B cell (primary cell): ENCODE results near the gene EPHB1. TPM values are rescaled to one million over a fixed set of nuclear protein-coding genes. Genes with fewer than 3 reads are reported as not detected.

ENCODE experiments used
- ATAC-seq: fragments of 200-7000 bp; cut with Tn5 transposase; one replicate; pipeline ENCODE4 v1.10.0; 2021; ENCODE audit warnings: low read depth, mild to moderate bottlenecking, moderate number of reproducible peaks, moderate library complexity
- CTCF ChIA-PET: fragments of 350-600 bp; sonication (Branson Sonifier 250); formaldehyde crosslinking; loops from one replicate; lab custom pipeline; 2021; ENCODE audit warnings: antibody characterized with exemption, inconsistent platforms; lab: Charles Lee
- POLR2A ChIA-PET: fragments of 350-600 bp; sonication (Branson Sonifier 250); formaldehyde crosslinking; loops from one replicate; lab custom pipeline; 2021; ENCODE audit warnings: antibody characterized with exemption; lab: Charles Lee
- DNase-seq: peaks from one replicate; pipeline ENCODE4 v3.0.0; 2013
- H2AFZ ChIP-seq: 2 replicates; pipeline ENCODE4 v1.6.1; 2012; ENCODE audit warnings: mild to moderate bottlenecking, low read depth, low read length; ENCODE audit not compliant: insufficient read depth, poor library complexity, severe bottlenecking
- H3K27ac ChIP-seq, 2 donors: 1 replicate in 1 of 2; 2 replicates in 1 of 2; pipeline ENCODE4 v1.5.1; 2012 to 2013; ENCODE audit warnings: low read length in 2 of 2, mild to moderate bottlenecking in 2 of 2, moderate library complexity in 1 of 2
- H3K27me3 ChIP-seq, 4 experiments: fragments of 200-600 bp in 1 of 4; sonication (generic) in 1 of 4; replicated peaks in 1 of 4; 1 replicate in 2 of 4; 2 replicates in 2 of 4; pipeline versions ENCODE4 v1.6.1 to v1.7.0; 2013 to 2016; ENCODE audit warnings: low read length in 3 of 4, mild to moderate bottlenecking in 2 of 4, mixed read lengths in 1 of 4, moderate library complexity in 1 of 4; ENCODE audit not compliant: insufficient read depth in 4 of 4, control insufficient read depth in 3 of 4; ENCODE audit errors: control extremely low read depth in 1 of 4
- H3K36me3 ChIP-seq, 2 experiments: replicated peaks in 1 of 2; 1 replicate in 1 of 2; 2 replicates in 1 of 2; pipeline versions ENCODE4 v1.6.1 to v1.7.1; 2013; ENCODE audit warnings: low read length in 1 of 2; ENCODE audit not compliant: insufficient read depth in 2 of 2, control insufficient read depth in 1 of 2; ENCODE audit errors: control extremely low read depth in 1 of 2, extremely low read depth in 1 of 2
- H3K4me1 ChIP-seq, 2 donors: fragments of 200-600 bp in 1 of 2; sonication (generic) in 1 of 2; 1 replicate in 1 of 2; 2 replicates in 1 of 2; pipeline versions ENCODE4 v1.5.1 to v1.6.1; 2013 to 2017; ENCODE audit warnings: low read length in 2 of 2; ENCODE audit not compliant: control insufficient read depth in 2 of 2, insufficient read depth in 2 of 2
- H3K4me2 ChIP-seq: replicated peaks from 2 replicates; pipeline ENCODE3; 2012; ENCODE audit warnings: mild to moderate bottlenecking, low read depth, low read length; ENCODE audit not compliant: poor library complexity, severe bottlenecking
- H3K4me3 ChIP-seq, 5 experiments: fragments of 200-600 bp in 1 of 5; sonication (generic) in 1 of 5; 1 replicate in 3 of 5; 2 replicates in 2 of 5; pipeline versions ENCODE4 v1.5.1 to v1.7.0; 2011 to 2016; ENCODE audit warnings: low read length in 4 of 5, mild to moderate bottlenecking in 4 of 5, low read depth in 2 of 5, control low read depth in 1 of 5, moderate library complexity in 1 of 5; ENCODE audit not compliant: insufficient read depth in 1 of 5; ENCODE audit errors: control extremely low read depth in 1 of 5, extremely low read depth in 1 of 5
- H3K79me2 ChIP-seq: fragments of 200-600 bp; sonication (generic); one replicate; pipeline ENCODE4 v1.6.0; 2016; ENCODE audit warnings: low read length; ENCODE audit not compliant: control insufficient read depth, insufficient read depth
- H3K9ac ChIP-seq: fragments of 200-600 bp; sonication (generic); 2 replicates; pipeline ENCODE4 v1.6.1; 2017; ENCODE audit warnings: mild to moderate bottlenecking, low read length, moderate library complexity
- H3K9me3 ChIP-seq, 3 donors: one replicate each; pipeline versions ENCODE4 v1.6.1 to v1.7.1; 2013; ENCODE audit warnings: low read length in 2 of 3; ENCODE audit not compliant: control insufficient read depth in 2 of 3, insufficient read depth in 1 of 3; ENCODE audit errors: control extremely low read depth in 1 of 3
- H4K20me1 ChIP-seq: 2 replicates; pipeline ENCODE4 v1.6.0; 2012; ENCODE audit warnings: mild to moderate bottlenecking, low read length; ENCODE audit not compliant: insufficient read depth, control insufficient read depth, poor library complexity, severe bottlenecking
- H3K27ac Mint-ChIP-seq: one replicate; pipeline ENCODE4 v1.8.0; 2021; ENCODE audit warnings: mixed read lengths
- H3K27me3 Mint-ChIP-seq: one replicate; pipeline ENCODE4 v1.8.0; 2021; ENCODE audit warnings: mixed read lengths
- H3K4me1 Mint-ChIP-seq: one replicate; pipeline ENCODE4 v1.8.0; 2021; ENCODE audit warnings: mixed read lengths
- H3K4me3 Mint-ChIP-seq: one replicate; pipeline ENCODE4 v1.8.0; 2021; ENCODE audit warnings: mixed read lengths
- H3K9me3 Mint-ChIP-seq: one replicate; pipeline ENCODE4 v1.8.0; 2022; ENCODE audit warnings: mixed read lengths; ENCODE audit not compliant: insufficient read depth
- EZH2 ChIP-seq: IDR thresholded peaks from 2 replicates; pipeline ENCODE4 v1.6.1; 2012; ENCODE audit warnings: borderline replicate concordance, low read depth, mild to moderate bottlenecking, moderate library complexity, low read length; ENCODE audit not compliant: insufficient read depth, poor library complexity, severe bottlenecking
- WGBS: methylation state at CpG from one replicate; pipeline ENCODE4 v1.1.5; 2013; ENCODE audit warnings: missing lambda C conversion rate; ENCODE audit not compliant: insufficient coverage; 5-methylcytosine and 5-hydroxymethylcytosine counted together
- intact Hi-C: fragments of 100-400 bp; cut with micrococcal nuclease; formaldehyde crosslinking; loops from one replicate; pipeline ENCODE4 v1.10.0; 2022
- polyA plus RNA-seq: library from polyadenylated mRNA; depleted of rRNA; stranded (reverse); fragments of >200 nt; gene quantifications from 2 replicates; pipeline ENCODE4 v1.2.3, GENCODE V29; 2012
- total RNA-seq, 2 donors: library from RNA; stranded (reverse); fragments of 120-200 nt in 1 of 2; gene quantifications; 1 replicate in 1 of 2; 2 replicates in 1 of 2; pipeline versions ENCODE4 v1.2.3 to v1.2.4, GENCODE V29; 2013 to 2022
- TF ChIP-seq, protein P1 (sequence below): fragments of 200-600 bp; IDR thresholded peaks from one replicate; pipeline ENCODE4 v1.8.0; 2022; ENCODE audit warnings: antibody characterized with exemption, mild to moderate bottlenecking

EPHB1 gene
- total and polyA plus RNA-seq, 2 donors (not counting 1 experiment from before 2014, with no cell fraction given) = 0.01 TPM; not detected in 1

GRCh38 chr3:134886991-134887390, 91.9 kb downstream of the EPHB1 start:
- no peak overlapping the region for H3K4me3 Mint-ChIP-seq
- no peak overlapping the region for H2AFZ ChIP-seq
- H3K27me3 ChIP-seq = no peaks in the 10 kb centered on the region
- H3K9me3 ChIP-seq = peaks cover 0 to 6% (median 5%) of the 10 kb centered on the region in 3 donors
- H4K20me1 ChIP-seq = no peaks in the 10 kb centered on the region
- intact Hi-C loops = no loop called here
- H3K4me2 ChIP-seq = no peak overlapping the region
- no peaks in the 10 kb centered on the region for H3K79me2 ChIP-seq
- DNase-seq (no peak), ATAC-seq (no peak)
- ChIA-PET CTCF (no interaction called here), POLR2A (no interaction called here)
- no peaks in the 10 kb centered on the region for H3K36me3 ChIP-seq
- H3K9me3 Mint-ChIP-seq = no peaks in the 10 kb centered on the region
- TF ChIP-seq, protein P1, sequence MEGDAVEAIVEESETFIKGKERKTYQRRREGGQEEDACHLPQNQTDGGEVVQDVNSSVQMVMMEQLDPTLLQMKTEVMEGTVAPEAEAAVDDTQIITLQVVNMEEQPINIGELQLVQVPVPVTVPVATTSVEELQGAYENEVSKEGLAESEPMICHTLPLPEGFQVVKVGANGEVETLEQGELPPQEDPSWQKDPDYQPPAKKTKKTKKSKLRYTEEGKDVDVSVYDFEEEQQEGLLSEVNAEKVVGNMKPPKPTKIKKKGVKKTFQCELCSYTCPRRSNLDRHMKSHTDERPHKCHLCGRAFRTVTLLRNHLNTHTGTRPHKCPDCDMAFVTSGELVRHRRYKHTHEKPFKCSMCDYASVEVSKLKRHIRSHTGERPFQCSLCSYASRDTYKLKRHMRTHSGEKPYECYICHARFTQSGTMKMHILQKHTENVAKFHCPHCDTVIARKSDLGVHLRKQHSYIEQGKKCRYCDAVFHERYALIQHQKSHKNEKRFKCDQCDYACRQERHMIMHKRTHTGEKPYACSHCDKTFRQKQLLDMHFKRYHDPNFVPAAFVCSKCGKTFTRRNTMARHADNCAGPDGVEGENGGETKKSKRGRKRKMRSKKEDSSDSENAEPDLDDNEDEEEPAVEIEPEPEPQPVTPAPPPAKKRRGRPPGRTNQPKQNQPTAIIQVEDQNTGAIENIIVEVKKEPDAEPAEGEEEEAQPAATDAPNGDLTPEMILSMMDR = no peak
- TF ChIP-seq EZH2 = no peak
- no peaks in the 10 kb centered on the region for H3K27me3 Mint-ChIP-seq
- H3K9ac ChIP-seq = no peak overlapping the region
- H3K4me1 Mint-ChIP-seq = peaks cover 17% of the 10 kb centered on the region
- H3K27ac ChIP-seq = no peak overlapping the region
- 100% methylated on average over 2 of the region's 4 CpGs for WGBS
- H3K4me3 ChIP-seq = no peak overlapping the region
- no peak overlapping the region for H3K27ac Mint-ChIP-seq
- peaks cover 0 to 5% of the 10 kb centered on the region in 2 donors for H3K4me1 ChIP-seq

- peaks cover 17% of the 10 kb centered on the region for H3K4me1 Mint-ChIP-seq
- H3K9me3 Mint-ChIP-seq = no peaks in the 10 kb centered on the region
- Histone ChIP-seq H3K36me3 (no peaks in the 10 kb centered on the region), H4K20me1 (no peaks in the 10 kb centered on the region), H3K4me1 (peaks cover 0 to 5% of the 10 kb centered on the region in 2 donors), H3K27me3 (no peaks in the 10 kb centered on the region), H3K9me3 (peaks cover 0 to 6% (median 6%) of the 10 kb centered on the region in 3 donors), H3K79me2 (no peaks in the 10 kb centered on the region), H2AFZ (no peak overlapping the region), H3K4me3 (no peak overlapping the region), H3K27ac (no peak overlapping the region), H3K9ac (no peak overlapping the region), H3K4me2 (no peak overlapping the region)
- ATAC-seq (no peak), DNase-seq (no peak)
- ChIA-PET POLR2A (no interaction called here), CTCF (no interaction called here)
- TF ChIP-seq, protein P1 = no peak
- TF ChIP-seq EZH2 = no peak
- H3K27ac Mint-ChIP-seq = no peak overlapping the region
- H3K4me3 Mint-ChIP-seq = no peak overlapping the region
- intact Hi-C loops = no loop called here
- no peaks in the 10 kb centered on the region for H3K27me3 Mint-ChIP-seq
These were observed 92.5 kb downstream of the EPHB1 start for GRCh38 chr3:134887536-134887935.
